ENCODE results near the gene CD38.

The CD38 gene

DNA sequence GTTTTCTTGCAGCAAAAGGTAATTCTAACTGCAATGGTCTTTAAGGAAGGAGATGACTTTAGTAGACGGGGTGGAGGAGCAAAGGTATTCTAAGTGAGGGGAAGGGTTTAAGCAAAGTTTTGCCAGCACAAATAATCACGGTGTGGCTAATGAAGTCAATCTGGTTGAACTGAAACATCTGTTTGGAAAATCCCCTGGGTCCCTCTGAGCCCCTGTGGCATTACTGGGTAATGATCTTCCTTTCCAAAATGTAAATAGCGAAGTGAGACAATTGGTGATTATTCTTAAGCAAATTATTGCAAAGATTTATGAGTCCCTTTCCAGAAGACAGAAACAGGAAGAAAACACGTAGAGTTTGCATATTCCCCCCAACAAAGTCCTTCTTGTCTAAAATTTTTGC is 113.2 kb downstream of the CD38 start:
- H4K8ac ChIP-seq (ENCODE audit: low read depth, low read length): no peak overlapping the region
- H4K91ac ChIP-seq (ENCODE audit: low read depth, low read length, poor library complexity): no peak overlapping the region
- H3K9me3 ChIP-seq (replicated peaks in 1 of 2; ENCODE audit: control insufficient read depth in 2 of 2, insufficient read depth in 1 of 2, low read depth in 1 of 2, low read length in 2 of 2): no peaks in the 10 kb centered on the region
- no peaks in the 10 kb centered on the region for H3K79me1 ChIP-seq (ENCODE audit: low read depth, low read length)
- H3K4ac ChIP-seq (ENCODE audit: low read length): no peak overlapping the region
- H3K4me1 ChIP-seq (ENCODE audit: control insufficient read depth in 2 of 2, insufficient read depth in 1 of 2, low read depth in 1 of 2, low read length in 2 of 2): peaks cover 0 to 2% of the 10 kb centered on the region in 2 donors
- H2BK15ac ChIP-seq (ENCODE audit: low read length): no peak overlapping the region
- no peak overlapping the region for H3K18ac ChIP-seq (ENCODE audit: low read length)
- no peak overlapping the region for H3K4me2 ChIP-seq (ENCODE audit: insufficient read depth, low read length, poor library complexity, severe bottlenecking)
- no peak overlapping the region for H2BK12ac ChIP-seq (ENCODE audit: low read length)
- H3K4me3 ChIP-seq (ENCODE audit: low read length in 2 of 2): no peak overlapping the region
- no CpG with 5 or more reads among the region's 4 CpGs for WGBS, 2 donors (ENCODE audit: extremely low coverage in 2 of 2, insufficient read length in 2 of 2, insufficient replicate concordance in 1 of 2)
- DNase-seq (ENCODE audit: low spot score): no peak
- no peak overlapping the region for H3K27ac ChIP-seq (replicated peaks; ENCODE audit: low read length)
- no peaks in the 10 kb centered on the region for H3K27me3 ChIP-seq (ENCODE audit: control insufficient read depth in 3 of 3, insufficient read depth in 3 of 3, low read depth in 1 of 3, low read length in 3 of 3)
- no peak overlapping the region for H3K9ac ChIP-seq (ENCODE audit: low read depth, low read length, poor library complexity)
- no peak overlapping the region for H2BK5ac ChIP-seq (ENCODE audit: low read length)
- H3K23ac ChIP-seq (ENCODE audit: low read depth, low read length, poor library complexity): no peak overlapping the region
- H2BK120ac ChIP-seq (ENCODE audit: low read depth, low read length): no peak overlapping the region
- H3K14ac ChIP-seq (ENCODE audit: low read length): no peak overlapping the region
- no peaks in the 10 kb centered on the region for H3K36me3 ChIP-seq (replicated peaks in 1 of 2; ENCODE audit: control insufficient read depth in 2 of 2, insufficient read depth in 2 of 2, low read length in 2 of 2)
- no peak overlapping the region for H2AFZ ChIP-seq (ENCODE audit: low read length)
- H2AK5ac ChIP-seq (ENCODE audit: low read depth, low read length): no peak overlapping the region

GRCh38 chr4:15893962-15894361 is 115.8 kb downstream of the CD38 start:
- H3K4me3 ChIP-seq (ENCODE audit: low read length in 2 of 2): no peak overlapping the region
- peaks cover 0 to 2% of the 10 kb centered on the region in 2 donors for H3K4me1 ChIP-seq (ENCODE audit: control insufficient read depth in 2 of 2, insufficient read depth in 1 of 2, low read depth in 1 of 2, low read length in 2 of 2)
- H4K91ac ChIP-seq (ENCODE audit: low read depth, low read length, poor library complexity): no peak overlapping the region
- no peak overlapping the region for H3K4ac ChIP-seq (ENCODE audit: low read length)
- no peak overlapping the region for H2BK12ac ChIP-seq (ENCODE audit: low read length)
- no peaks in the 10 kb centered on the region for H3K27me3 ChIP-seq (ENCODE audit: control insufficient read depth in 3 of 3, insufficient read depth in 3 of 3, low read depth in 1 of 3, low read length in 3 of 3)
- H3K23ac ChIP-seq (ENCODE audit: low read depth, low read length, poor library complexity): no peak overlapping the region
- no peak overlapping the region for H3K27ac ChIP-seq (replicated peaks; ENCODE audit: low read length)
- no peak overlapping the region for H2AK5ac ChIP-seq (ENCODE audit: low read depth, low read length)
- no peak overlapping the region for H2BK5ac ChIP-seq (ENCODE audit: low read length)
- H3K4me2 ChIP-seq (ENCODE audit: insufficient read depth, low read length, poor library complexity, severe bottlenecking): no peak overlapping the region
- no peak overlapping the region for H3K18ac ChIP-seq (ENCODE audit: low read length)
- DNase-seq (ENCODE audit: low spot score): no peak
- no peak overlapping the region for H3K14ac ChIP-seq (ENCODE audit: low read length)
- no peak overlapping the region for H4K8ac ChIP-seq (ENCODE audit: low read depth, low read length)
- no peak overlapping the region for H2BK15ac ChIP-seq (ENCODE audit: low read length)
- no peaks in the 10 kb centered on the region for H3K36me3 ChIP-seq (replicated peaks in 1 of 2; ENCODE audit: control insufficient read depth in 2 of 2, insufficient read depth in 2 of 2, low read length in 2 of 2)
- no peaks in the 10 kb centered on the region for H3K79me1 ChIP-seq (ENCODE audit: low read depth, low read length)
- WGBS, 2 donors (ENCODE audit: extremely low coverage in 2 of 2, insufficient read length in 2 of 2, insufficient replicate concordance in 1 of 2): no CpG with 5 or more reads among the region's 4 CpGs
- H3K9me3 ChIP-seq (replicated peaks in 1 of 2; ENCODE audit: control insufficient read depth in 2 of 2, insufficient read depth in 1 of 2, low read depth in 1 of 2, low read length in 2 of 2): no peaks in the 10 kb centered on the region
- no peak overlapping the region for H2BK120ac ChIP-seq (ENCODE audit: low read depth, low read length)
- no peak overlapping the region for H2AFZ ChIP-seq (ENCODE audit: low read length)
- H3K9ac ChIP-seq (ENCODE audit: low read depth, low read length, poor library complexity): no peak overlapping the region

GRCh38 chr4:15894393-15894792 is 116.3 kb downstream of the CD38 start:
- Histone ChIP-seq H3K4me1 (ENCODE audit: control insufficient read depth in 2 of 2, insufficient read depth in 1 of 2, low read depth in 1 of 2, low read length in 2 of 2) (peaks cover 0 to 2% of the 10 kb centered on the region in 2 donors), H3K9ac (ENCODE audit: low read depth, low read length, poor library complexity) (no peak overlapping the region), H2AK5ac (ENCODE audit: low read depth, low read length) (no peak overlapping the region), H2AFZ (ENCODE audit: low read length) (no peak overlapping the region), H3K14ac (ENCODE audit: low read length) (no peak overlapping the region), H2BK15ac (ENCODE audit: low read length) (no peak overlapping the region), H3K9me3 (replicated peaks in 1 of 2; ENCODE audit: control insufficient read depth in 2 of 2, insufficient read depth in 1 of 2, low read depth in 1 of 2, low read length in 2 of 2) (no peaks in the 10 kb centered on the region), H2BK120ac (ENCODE audit: low read depth, low read length) (no peak overlapping the region), H3K79me1 (ENCODE audit: low read depth, low read length) (no peaks in the 10 kb centered on the region), H3K27ac (replicated peaks; ENCODE audit: low read length) (no peak overlapping the region), H3K36me3 (replicated peaks in 1 of 2; ENCODE audit: control insufficient read depth in 2 of 2, insufficient read depth in 2 of 2, low read length in 2 of 2) (no peaks in the 10 kb centered on the region), H3K4ac (ENCODE audit: low read length) (no peak overlapping the region), H2BK12ac (ENCODE audit: low read length) (no peak overlapping the region), H4K8ac (ENCODE audit: low read depth, low read length) (no peak overlapping the region), H2BK5ac (ENCODE audit: low read length) (no peak overlapping the region), H4K91ac (ENCODE audit: low read depth, low read length, poor library complexity) (no peak overlapping the region), H3K23ac (ENCODE audit: low read depth, low read length, poor library complexity) (no peak overlapping the region), H3K18ac (ENCODE audit: low read length) (no peak overlapping the region), H3K4me3 (ENCODE audit: low read length in 2 of 2) (no peak overlapping the region), H3K4me2 (ENCODE audit: insufficient read depth, low read length, poor library complexity, severe bottlenecking) (no peak overlapping the region), H3K27me3 (ENCODE audit: control insufficient read depth in 3 of 3, insufficient read depth in 3 of 3, low read depth in 1 of 3, low read length in 3 of 3) (no peaks in the 10 kb centered on the region)
- DNase-seq (ENCODE audit: low spot score): no peak
- no CpG with 5 or more reads among the region's 1 CpG for WGBS, 2 donors (ENCODE audit: extremely low coverage in 2 of 2, insufficient read length in 2 of 2, insufficient replicate concordance in 1 of 2)

- H3K27ac ChIP-seq (replicated peaks; ENCODE audit: low read length): no peak overlapping the region
- no peak overlapping the region for H3K4me3 ChIP-seq (ENCODE audit: low read length in 2 of 2)
- no peaks in the 10 kb centered on the region for H3K9me3 ChIP-seq (replicated peaks in 1 of 2; ENCODE audit: control insufficient read depth in 2 of 2, insufficient read depth in 1 of 2, low read depth in 1 of 2, low read length in 2 of 2)
- no peak overlapping the region for H4K8ac ChIP-seq (ENCODE audit: low read depth, low read length)
- no peak overlapping the region for H3K4ac ChIP-seq (ENCODE audit: low read length)
- WGBS, 2 donors (ENCODE audit: extremely low coverage in 2 of 2, insufficient read length in 2 of 2, insufficient replicate concordance in 1 of 2): no CpG with 5 or more reads among the region's 4 CpGs
- H3K23ac ChIP-seq (ENCODE audit: low read depth, low read length, poor library complexity): no peak overlapping the region
- H3K18ac ChIP-seq (ENCODE audit: low read length): no peak overlapping the region
- H3K27me3 ChIP-seq (ENCODE audit: control insufficient read depth in 3 of 3, insufficient read depth in 3 of 3, low read depth in 1 of 3, low read length in 3 of 3): no peaks in the 10 kb centered on the region
- no peak overlapping the region for H2AFZ ChIP-seq (ENCODE audit: low read length)
- no peak overlapping the region for H2BK15ac ChIP-seq (ENCODE audit: low read length)
- no peaks in the 10 kb centered on the region for H3K36me3 ChIP-seq (replicated peaks in 1 of 2; ENCODE audit: control insufficient read depth in 2 of 2, insufficient read depth in 2 of 2, low read length in 2 of 2)
- H2BK120ac ChIP-seq (ENCODE audit: low read depth, low read length): no peak overlapping the region
- no peak for DNase-seq (ENCODE audit: low spot score)
- no peak overlapping the region for H3K9ac ChIP-seq (ENCODE audit: low read depth, low read length, poor library complexity)
- H2AK5ac ChIP-seq (ENCODE audit: low read depth, low read length): no peak overlapping the region
- H2BK5ac ChIP-seq (ENCODE audit: low read length): no peak overlapping the region
- H4K91ac ChIP-seq (ENCODE audit: low read depth, low read length, poor library complexity): no peak overlapping the region
- no peak overlapping the region for H3K14ac ChIP-seq (ENCODE audit: low read length)
- no peaks in the 10 kb centered on the region for H3K79me1 ChIP-seq (ENCODE audit: low read depth, low read length)
- no peak overlapping the region for H2BK12ac ChIP-seq (ENCODE audit: low read length)
- H3K4me1 ChIP-seq (ENCODE audit: control insufficient read depth in 2 of 2, insufficient read depth in 1 of 2, low read depth in 1 of 2, low read length in 2 of 2): peaks cover 0 to 2% of the 10 kb centered on the region in 2 donors
- no peak overlapping the region for H3K4me2 ChIP-seq (ENCODE audit: insufficient read depth, low read length, poor library complexity, severe bottlenecking)
Observed at GRCh38 chr4:15894921-15895916, 117.1 kb downstream of the CD38 start.
